ENCODE results near the gene ITGA11. TPM values are rescaled to one million over a fixed set of nuclear protein-coding genes. Genes with fewer than 3 reads are reported as not detected.

ITGA11 gene
- total RNA-seq: 0.63 and 22.3 TPM in 2 replicates

GRCh38 chr15:68431792-68432401, at the start of gene ITGA11:
Gene ITGA11 (minus strand): TSS chr15:68432163. CDS start chr15:68432066, 97 bp downstream.

DNA sequence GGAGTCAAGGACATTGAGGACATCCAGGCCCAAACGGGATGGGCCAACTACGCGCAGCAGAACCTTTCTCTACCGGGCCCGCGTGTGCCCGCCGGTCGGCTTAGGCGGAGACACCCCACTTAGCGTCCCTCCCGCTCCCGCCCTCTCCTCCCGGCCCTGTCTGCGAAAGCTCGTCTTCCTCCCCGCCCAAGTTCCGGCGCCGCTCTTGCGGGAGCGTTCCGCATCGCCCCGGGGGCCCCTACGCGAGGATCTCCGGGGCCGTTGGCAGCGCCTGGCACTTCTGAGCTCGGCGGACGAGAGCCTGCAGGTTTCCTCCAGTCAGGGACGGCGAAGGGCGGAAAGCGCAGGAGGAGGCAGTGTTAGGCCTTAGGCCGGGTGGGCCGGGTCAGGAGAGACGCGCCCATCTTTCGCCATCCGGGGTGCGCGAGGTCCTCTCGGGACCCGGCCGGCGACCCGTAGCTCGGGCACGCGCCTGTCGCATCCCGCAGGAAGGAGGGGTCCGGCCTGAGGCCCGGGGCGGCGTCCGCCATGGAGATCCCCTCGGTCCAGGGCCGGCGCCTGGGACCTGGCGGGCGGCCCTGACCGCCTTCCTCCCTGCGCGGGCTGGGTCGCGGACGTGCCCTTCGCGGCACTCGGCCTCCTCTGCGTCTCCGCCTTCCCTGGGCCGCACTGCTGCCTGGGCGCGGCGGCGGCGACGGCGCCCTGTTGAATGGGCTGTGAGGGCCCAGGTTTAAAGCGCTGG, 154.2 kb downstream of the ITGA11 start, which contains the start of gene FEM1B:
Gene FEM1B, plus strand, starts transcription at position 143 of the 742 bp plus-strand sequence. CDS start 673 bp downstream, outside the sequence.

Other genes with a start within 250 kb of the ITGA11 start
- 1.2 and 2.7 TPM in 2 replicates for gene CALML4, start 226.8 kb downstream of the ITGA11 start, total RNA-seq
- gene CLN6, start 202.4 kb downstream of the ITGA11 start, total RNA-seq: 4.4 and 7.1 TPM in 2 replicates
- gene FEM1B, start 154.4 kb downstream of the ITGA11 start, total RNA-seq: 30.4 and 58.1 TPM in 2 replicates
- gene CORO2B, start 146.8 kb upstream of the ITGA11 start, total RNA-seq: 10.1 and 24.6 TPM in 2 replicates

Data from bronchial smooth muscle cell (primary cell).